HEK293 (cell line): ENCODE measurements around the gene DNAH1.

Experiments used
- CTCF ChIP-seq: fragments of 450-650 bp; formaldehyde crosslinking; IDR thresholded peaks from 2 replicates; pipeline ENCODE4 v1.5.1; 2016; ENCODE audit warnings: missing biosample characterization, missing genetic modification characterization
- PATZ1 ChIP-seq: fragments of 450-650 bp; formaldehyde crosslinking; IDR thresholded peaks from 2 replicates; pipeline ENCODE4 v1.5.1; 2016; ENCODE audit warnings: missing biosample characterization, missing genetic modification characterization
- ZNF302 ChIP-seq: fragments of 450-650 bp; formaldehyde crosslinking; IDR thresholded peaks from 2 replicates; pipeline ENCODE4 v1.5.1; 2016; ENCODE audit warnings: missing biosample characterization, missing genetic modification characterization, low read depth
- ZNF660 ChIP-seq: fragments of 450-650 bp; IDR thresholded peaks from 2 replicates; pipeline ENCODE4 v1.5.1; 2018; ENCODE audit warnings: missing biosample characterization, mild to moderate bottlenecking, missing genetic modification characterization

GRCh38 chr3:52315006-52315405 lies 1.1 kb upstream of the DNAH1 start:
- TF ChIP-seq ZNF660 (no peak), ZNF302 (tag by site-specific recombination) (no peak), PATZ1 (tag by site-specific recombination) (no peak), CTCF (no peak)
